DND-41 (cell line): ENCODE measurements around the gene TRMT1L.

Experiments used
- CTCF ChIP-seq: IDR thresholded peaks from 2 replicates; pipeline ENCODE4 v1.5.1; 2012; ENCODE audit warnings: borderline replicate concordance, low read length, moderate library complexity, mild to moderate bottlenecking; ENCODE audit not compliant: poor library complexity, severe bottlenecking; ENCODE audit errors: extremely low read depth
- EZH2 ChIP-seq: IDR thresholded peaks from 3 replicates; pipeline ENCODE4 v1.6.1; 2012; ENCODE audit warnings: borderline replicate concordance, low read depth, mild to moderate bottlenecking, moderate library complexity, low read length, inconsistent platforms; ENCODE audit not compliant: severe bottlenecking

GRCh38 chr1:185068341-185068740 is 88.4 kb downstream of the TRMT1L start:
- TF ChIP-seq CTCF = no peak
- TF ChIP-seq EZH2 = no peak
